Measurements from ENCODE around the gene FAM13A. TPM values are rescaled to one million over a fixed set of nuclear protein-coding genes. Genes with fewer than 3 reads are reported as not detected.

FAM13A gene
- total and polyA plus RNA-seq, 2 of the 8 experiments (the other 6 are each of a cell fraction or from before 2014, with no cell fraction given), result 7.1 to 16.5 TPM

GRCh38 chr4:88779431-88779830, 277.6 kb downstream of the FAM13A start (continued):
- no peak for TF ChIP-seq CHD7 (IDR thresholded peaks at IDR 0.05; ENCODE audit: insufficient replicate concordance, low read length)

Data from H1 (cell line).